Smooth muscle cell of the brain vasculature (primary cell): Measurements from ENCODE around the gene CNTNAP2.

ENCODE experiments used
- DNase-seq: peaks from one replicate; pipeline ENCODE4 v3.0.0-alpha.2; 2012; ENCODE audit warnings: low read depth, low spot score

Gene CNTNAP2

GRCh38 chr7:147833557-147833956 is 1717.0 kb downstream of the CNTNAP2 start:
- no peak for DNase-seq

- no peak for DNase-seq
Measured at GRCh38 chr7:147833970-147834369, 1717.4 kb downstream of the CNTNAP2 start.

- DNase-seq = no peak
Measured at GRCh38 chr7:147852833-147853232, 1736.2 kb downstream of the CNTNAP2 start.

- no peak for DNase-seq
Measured at GRCh38 chr7:147857152-147858140, 1740.8 kb downstream of the CNTNAP2 start.

GRCh38 chr7:147858421-147858820 is 1741.8 kb downstream of the CNTNAP2 start:
- DNase-seq = no peak

GRCh38 chr7:147859033-147859432 is 1742.4 kb downstream of the CNTNAP2 start:
- no peak for DNase-seq

GRCh38 chr7:147859486-147859885 is 1742.9 kb downstream of the CNTNAP2 start:
- no peak for DNase-seq

- DNase-seq = no peak
Measured at GRCh38 chr7:147861058-147861716, 1744.6 kb downstream of the CNTNAP2 start.

GRCh38 chr7:147861945-147862344 is 1745.3 kb downstream of the CNTNAP2 start:
- no peak for DNase-seq

GRCh38 chr7:147869456-147869855 is 1752.9 kb downstream of the CNTNAP2 start:
- DNase-seq = no peak

GRCh38 chr7:147878912-147879661 is 1762.5 kb downstream of the CNTNAP2 start:
- no peak for DNase-seq

- DNase-seq = no peak
Measured at GRCh38 chr7:147885869-147886268, 1769.3 kb downstream of the CNTNAP2 start.

- no peak for DNase-seq
Measured at GRCh38 chr7:147894271-147894670, 1777.7 kb downstream of the CNTNAP2 start.

- no peak for DNase-seq
Measured at GRCh38 chr7:147896121-147896520, 1779.5 kb downstream of the CNTNAP2 start.

- DNase-seq = no peak
Measured at GRCh38 chr7:147903536-147904218, 1787.1 kb downstream of the CNTNAP2 start.

GRCh38 chr7:147904219-147904576 is 1787.6 kb downstream of the CNTNAP2 start:
- DNase-seq = no peak

GRCh38 chr7:147909431-147910148 is 1793.0 kb downstream of the CNTNAP2 start:
- DNase-seq = no peak

GRCh38 chr7:147911201-147911601 is 1794.6 kb downstream of the CNTNAP2 start:
- no peak for DNase-seq

GRCh38 chr7:147912291-147912690 is 1795.7 kb downstream of the CNTNAP2 start:
- no peak for DNase-seq

- no peak for DNase-seq
Measured at GRCh38 chr7:147912946-147913638, 1796.5 kb downstream of the CNTNAP2 start.
